Heart left ventricle (tissue), 16 donors: ENCODE measurements around the gene AGPAT2. TPM values are rescaled to one million over a fixed set of nuclear protein-coding genes. Genes with fewer than 3 reads are reported as not detected.
A peak's percentile ranks its signal among the peaks of the same experiment; 100 is the strongest.

ENCODE experiments used
- ATAC-seq, 4 donors: fragments of 200-7000 bp; cut with Tn5 transposase; one replicate each; pipeline ENCODE4 v1.9.1; 2020 to 2022; ENCODE audit warnings: moderate library complexity in 4 of 4, mild to moderate bottlenecking in 3 of 4, moderate number of reproducible peaks in 1 of 4
- DNase-seq, 5 donors: peaks; one replicate each; pipeline ENCODE4 v3.0.0-alpha.2; 2020
- H3K27ac ChIP-seq, 12 donors: fragments of 200-600 bp; sonication (generic) in 4 of 12; one replicate each; pipeline versions ENCODE4 v1.5.0 to v1.8.0; 2016 to 2022; ENCODE audit warnings: mild to moderate bottlenecking in 2 of 12
- H3K27me3 ChIP-seq, 9 donors: fragments of 200-600 bp; sonication (generic) in 2 of 9; one replicate each; pipeline versions ENCODE4 v1.5.1 to v1.8.0; 2016 to 2022; ENCODE audit warnings: mild to moderate bottlenecking in 3 of 9
- H3K36me3 ChIP-seq, 9 donors: fragments of 200-600 bp; sonication (generic) in 2 of 9; one replicate each; pipeline versions ENCODE4 v1.5.0 to v1.8.0; 2018 to 2022; ENCODE audit warnings: mild to moderate bottlenecking in 2 of 9
- H3K4me1 ChIP-seq, 12 donors: fragments of 200-600 bp; sonication (generic) in 4 of 12; one replicate each; pipeline versions ENCODE4 v1.5.0 to v1.8.0; 2016 to 2022; ENCODE audit warnings: mild to moderate bottlenecking in 3 of 12
- H3K4me3 ChIP-seq, 12 donors: fragments of 200-600 bp; sonication (generic) in 4 of 12; one replicate each; pipeline versions ENCODE4 v1.5.0 to v1.8.0; 2017 to 2022; ENCODE audit warnings: mild to moderate bottlenecking in 9 of 12, moderate library complexity in 4 of 12
- H3K9me3 ChIP-seq, 12 donors: fragments of 200-600 bp; sonication (generic) in 4 of 12; one replicate each; pipeline versions ENCODE4 v1.5.0 to v1.8.0; 2016 to 2022; ENCODE audit warnings: mild to moderate bottlenecking in 1 of 12
- POLR2A ChIP-seq, 2 donors: fragments of 450-650 bp; IDR thresholded peaks; one replicate each; pipeline ENCODE4 v1.6.1; 2017; ENCODE audit warnings: antibody characterized with exemption in 2 of 2, mild to moderate bottlenecking in 2 of 2, moderate library complexity in 2 of 2
- WGBS, 4 donors: extraction: QIAGEN DNeasy Blood & Tissue Kit in 2 of 4; methylation state at CpG; one replicate each; pipeline versions ENCODE4 v1.1.5 to v1.1.7; 2013 to 2018; 5-methylcytosine and 5-hydroxymethylcytosine counted together
- intact Hi-C, 10 donors: fragments of 100-400 bp; cut with DNase I; formaldehyde crosslinking; loops; one replicate each; pipeline versions ENCODE4 v1.11.1 to v1.14.2; 2022
- polyA plus RNA-seq, 2 donors: library from polyadenylated mRNA; stranded (reverse); fragments of 200-250 nt; gene quantifications; one replicate each; pipeline ENCODE4 v1.2.3, GENCODE V29; 2013
- total RNA-seq, 9 donors: library from RNA; depleted of rRNA in 2 of 9; stranded (reverse); fragments of >200 nt in 2 of 9; fragmentation: NEBNext Ultra II Directional in 3 of 9; extraction: Animal tissue kit (Norgen Biotek cat#: 25700) in 3 of 9; gene quantifications; one replicate each; pipeline versions ENCODE4 v1.1.0 to v1.2.4, GENCODE V29; 2016 to 2023
- TF ChIP-seq, protein P1 (sequence below), 12 donors: fragments of 200-600 bp; sonication (generic) in 4 of 12; IDR thresholded peaks; one replicate each; pipeline versions ENCODE4 v1.5.0 to v1.8.0; 2018 to 2022; ENCODE audit warnings: antibody characterized with exemption in 12 of 12, mild to moderate bottlenecking in 5 of 12
- donor health status: ischemic (EF 13 %, LVEDD 7.1; RV severe dilation, severe dysfunction).
- donor health status: healthy with polysubstance abuse.
- donor health status: DM: no; HTN: yes; CAD: no.
- donor health status: DM: no; HTN: no; CAD: no.
- donor health status: ischemic (EF 25% LVEDD 6.9; RV normal size, moderate dysfunction).
- donor health status: ischemic (EF 25% LVEDD 5.7; RV mildly dilated, moderate dysfunction).
- donor health status: healthy.
- donor health status: DM: yes; HTN: yes; CAD: no.
- donor health status: ischemic (EF 35%, LVEDD 5.7; RV mildly dilated, moderate dysfunction).
- donor health status: nonischemic (EF 11% LVEDD 7.7; RV severe dilation, severe dysfunction).
- donor health status: DM: yes; HTN: yes; CAD: no.
- donor health status: PGD.
- donor health status: ischemic (EF 29% LVEDD 5.4; RV normal size, mild dysfunction).
- donor health status: nonischemic (EF 23%, LVEDD 6.1; RV moderate dilation, normal function).

AGPAT2 gene
- total and polyA plus RNA-seq, 11 donors, result 52.4 to 122 (median 69.3) TPM

DNA sequence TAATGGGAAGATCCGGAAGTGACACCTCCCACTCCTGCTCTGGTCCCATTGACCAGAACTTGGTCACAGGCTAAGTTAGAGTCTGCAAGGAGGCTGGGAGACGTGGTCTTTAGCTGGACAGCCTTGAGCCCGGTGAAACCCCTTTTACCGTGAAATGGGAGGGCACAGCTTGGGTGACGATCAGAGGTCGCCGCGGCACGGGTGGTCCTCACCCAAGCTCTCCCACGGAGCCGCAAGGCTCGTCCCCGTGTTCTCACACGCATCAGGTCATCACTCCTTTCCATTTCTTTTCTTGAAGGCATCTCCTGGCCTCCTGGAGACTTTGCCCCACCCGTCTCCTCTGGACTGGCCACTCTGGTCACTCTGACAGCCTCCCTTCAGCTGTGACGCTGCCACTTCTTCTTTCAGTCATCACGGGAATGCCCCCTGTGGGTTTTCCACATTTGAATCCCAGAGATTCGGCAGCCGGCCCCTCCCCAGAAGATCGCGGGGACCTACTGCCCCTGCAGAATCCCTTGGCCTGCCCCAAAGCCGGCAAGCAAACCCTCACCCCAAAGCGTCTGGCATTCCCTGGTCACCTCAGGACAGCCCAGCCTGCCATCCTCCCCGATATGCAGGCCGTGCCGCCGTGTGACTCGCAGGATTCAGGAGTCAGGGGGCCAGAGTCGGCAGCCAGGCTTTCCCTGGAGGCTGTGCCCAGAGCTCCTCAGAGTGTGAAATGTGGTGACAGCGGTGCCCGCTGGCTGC, 43.5 kb downstream of the AGPAT2 start:
- Histone ChIP-seq H3K4me1 (peaks cover 4 to 70% (median 47%) of the 10 kb centered on the region in 12 donors), H3K27me3 (peaks cover 0 to 3% (median 0%) of the 10 kb centered on the region in 9 donors), H3K9me3 (no peaks in the 10 kb centered on the region), H3K36me3 (no peaks in the 10 kb centered on the region), H3K4me3 (peak overlapping the region; percentile 21 to 64 (median 54)), H3K27ac (peak overlapping the region; percentile 78 to 99 (median 94))
- no peak for ATAC-seq
- TF ChIP-seq, protein P1, sequence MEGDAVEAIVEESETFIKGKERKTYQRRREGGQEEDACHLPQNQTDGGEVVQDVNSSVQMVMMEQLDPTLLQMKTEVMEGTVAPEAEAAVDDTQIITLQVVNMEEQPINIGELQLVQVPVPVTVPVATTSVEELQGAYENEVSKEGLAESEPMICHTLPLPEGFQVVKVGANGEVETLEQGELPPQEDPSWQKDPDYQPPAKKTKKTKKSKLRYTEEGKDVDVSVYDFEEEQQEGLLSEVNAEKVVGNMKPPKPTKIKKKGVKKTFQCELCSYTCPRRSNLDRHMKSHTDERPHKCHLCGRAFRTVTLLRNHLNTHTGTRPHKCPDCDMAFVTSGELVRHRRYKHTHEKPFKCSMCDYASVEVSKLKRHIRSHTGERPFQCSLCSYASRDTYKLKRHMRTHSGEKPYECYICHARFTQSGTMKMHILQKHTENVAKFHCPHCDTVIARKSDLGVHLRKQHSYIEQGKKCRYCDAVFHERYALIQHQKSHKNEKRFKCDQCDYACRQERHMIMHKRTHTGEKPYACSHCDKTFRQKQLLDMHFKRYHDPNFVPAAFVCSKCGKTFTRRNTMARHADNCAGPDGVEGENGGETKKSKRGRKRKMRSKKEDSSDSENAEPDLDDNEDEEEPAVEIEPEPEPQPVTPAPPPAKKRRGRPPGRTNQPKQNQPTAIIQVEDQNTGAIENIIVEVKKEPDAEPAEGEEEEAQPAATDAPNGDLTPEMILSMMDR (IDR thresholded peaks at IDR 0.05), result no peak
- no peak for TF ChIP-seq POLR2A (IDR thresholded peaks at IDR 0.05)
- WGBS, 4 donors, result 45 to 62% (median 56%) methylated on average over 28 to 31 of the region's 31 CpGs
- DNase-seq, result peak in 4 of 5 donors; percentile 48 to 56 (median 50)
- intact Hi-C loops, result loop anchor here in 5 of 10 donors (2.0 to 5.0 kb wide), 3 partner anchors 15 to 51 kb away; no protein-coding TSS in a partner anchor

DNA sequence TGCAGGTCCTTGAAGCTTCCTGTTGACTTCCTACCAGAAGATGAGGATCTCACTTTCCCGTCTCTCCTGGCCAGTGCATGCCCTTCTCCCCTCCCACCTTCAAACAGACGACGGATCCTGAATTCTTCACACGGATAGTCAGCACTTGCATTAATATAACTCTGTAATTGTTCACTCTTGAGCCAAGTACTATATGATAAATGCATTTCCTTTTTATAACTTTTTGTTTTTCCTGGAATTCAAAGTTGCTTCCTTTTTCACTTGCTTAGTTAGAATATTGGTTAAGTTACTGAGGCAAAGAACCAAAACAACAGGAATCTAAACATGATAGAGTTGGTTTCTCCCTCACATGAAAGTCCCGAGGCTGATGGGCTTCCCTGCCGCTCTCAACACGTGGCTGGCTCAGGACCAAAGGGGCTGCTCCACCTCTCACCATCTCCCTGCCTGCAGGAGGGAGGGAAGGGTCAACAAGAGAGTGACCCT, 44.8 kb downstream of the AGPAT2 start:
- TF ChIP-seq, protein P1 (IDR thresholded peaks at IDR 0.05), result no peak
- no peak for TF ChIP-seq POLR2A (IDR thresholded peaks at IDR 0.05)
- 44 to 55% (median 48%) methylated on average over 7 of the region's 7 CpGs for WGBS, 4 donors
- intact Hi-C loops, result loop anchor here in 4 of 10 donors (2.0 to 5.0 kb wide), 2 partner anchors 50 to 52 kb away; no protein-coding TSS in a partner anchor
- Histone ChIP-seq H3K36me3 (no peaks in the 10 kb centered on the region), H3K27ac (peak overlapping the region in 11 of 12 donors; percentile 1 to 99 (median 93)), H3K4me3 (peak overlapping the region in 9 of 12 donors; percentile 12 to 64 (median 57)), H3K27me3 (peaks cover 0 to 3% (median 0%) of the 10 kb centered on the region in 9 donors), H3K4me1 (peaks cover 4 to 58% (median 41%) of the 10 kb centered on the region in 12 donors), H3K9me3 (no peaks in the 10 kb centered on the region)
- ATAC-seq (no peak), DNase-seq (peak in 3 of 5 donors; percentile 44 to 47 (median 46))

DNA sequence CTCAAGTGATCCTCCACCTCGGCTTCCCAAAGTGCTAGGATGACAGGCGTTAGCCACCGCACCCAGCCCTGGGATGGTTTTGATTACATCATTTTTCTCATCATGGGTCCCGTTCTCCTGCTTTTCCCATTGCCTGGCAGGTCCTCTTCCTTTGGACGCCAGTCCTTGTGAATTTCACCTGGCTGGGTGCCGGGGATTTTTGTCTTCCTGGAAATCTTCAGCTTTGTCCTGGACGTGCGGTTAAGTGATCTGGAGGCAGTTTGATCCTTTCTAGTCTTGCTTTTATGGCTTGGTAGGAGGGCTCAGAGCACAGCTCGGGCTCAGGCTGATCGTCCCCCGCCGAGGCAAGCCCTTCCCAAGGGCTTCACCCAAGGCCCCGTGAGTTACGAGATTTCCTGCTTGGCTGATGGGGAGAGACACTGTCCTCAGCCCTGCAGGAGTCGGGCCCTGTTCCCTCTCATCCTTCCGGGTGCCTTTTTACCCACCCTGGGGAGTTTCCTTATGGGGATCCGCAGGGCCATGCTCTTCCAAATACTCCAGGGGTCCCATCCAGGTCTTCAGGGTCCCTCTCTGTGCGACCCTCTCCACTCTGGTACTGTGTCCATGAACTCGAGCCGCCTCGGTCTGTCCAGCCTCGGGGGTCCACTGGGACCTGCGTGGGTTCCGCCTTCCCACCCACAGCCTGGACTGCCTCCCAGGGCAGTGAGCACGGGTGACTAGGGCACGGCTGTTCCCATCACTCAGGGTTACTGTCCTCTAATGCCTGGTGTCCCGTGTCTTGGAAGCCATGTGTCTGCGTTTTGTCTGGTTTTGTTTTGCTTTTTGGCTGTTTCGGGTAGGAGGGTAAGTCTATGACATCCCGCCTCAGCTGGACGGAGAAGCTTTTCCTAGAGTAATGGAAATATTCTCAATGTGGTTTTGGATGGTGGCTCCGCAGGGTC, 46.8 kb downstream of the AGPAT2 start:
- intact Hi-C loops, result loop anchor here in 3 of 10 donors (5.0 kb wide), 1 partner anchor 52 kb away; no protein-coding TSS in a partner anchor
- 52 to 65% (median 56%) methylated on average over 29 to 32 of the region's 32 CpGs for WGBS, 4 donors
- DNase-seq (peak; percentile 24 to 67 (median 31)), ATAC-seq (no peak)
- no peak for TF ChIP-seq POLR2A (IDR thresholded peaks at IDR 0.05)
- TF ChIP-seq, protein P1 (IDR thresholded peaks at IDR 0.05), result no peak
- Histone ChIP-seq H3K4me1 (peaks cover 0 to 42% (median 27%) of the 10 kb centered on the region in 12 donors), H3K9me3 (no peaks in the 10 kb centered on the region), H3K4me3 (peak overlapping the region in 7 of 12 donors; percentile 4 to 37 (median 19)), H3K27ac (peak overlapping the region; percentile 17 to 94 (median 57)), H3K36me3 (no peaks in the 10 kb centered on the region), H3K27me3 (peaks cover 0 to 3% (median 0%) of the 10 kb centered on the region in 9 donors)
